ENCODE data around the gene HSPA1B.
"Not testable (repeated sequence)": the region's sequence is repeated elsewhere in the genome, so short reads cannot be mapped to it uniquely, and the experiment has no call there.

Gene HSPA1B

GRCh38 chr6:31862344-31863235 lies 35.1 kb downstream of the HSPA1B start, which contains the start of gene NEU1:
Gene NEU1 (minus strand): TSS chr6:31862821. CDS start chr6:31862776, 45 bp downstream.
- Histone ChIP-seq H3K27ac (ENCODE audit: low read depth, low read length) (peak within 1 kb of the TSS; percentile 80; the same call in 1 of the 2 replicates), H3K4me3 (ENCODE audit: low read depth, low read length) (peak within 1 kb of the TSS; percentile 93), H3K36me3 (ENCODE audit: control insufficient read depth, insufficient read depth, low read length) (peaks cover 27% of the 10 kb centered on the region), H3K9ac (ENCODE audit: low read length) (peak within 1 kb of the TSS; percentile 85), H3K9me3 (ENCODE audit: control insufficient read depth, insufficient read depth, low read depth, low read length) (no peaks in the 10 kb centered on the region), H3K27me3 (ENCODE audit: control insufficient read depth, insufficient read depth, low read length) (no peaks in the 10 kb centered on the region), H3K4me1 (ENCODE audit: control insufficient read depth, insufficient read depth, low read length) (peaks cover 3% of the 10 kb centered on the region; the same call in 1 of the 2 replicates)

- H3K9me3 ChIP-seq (ENCODE audit: control insufficient read depth, insufficient read depth, low read depth, low read length); H3K4me1 ChIP-seq (ENCODE audit: control insufficient read depth, insufficient read depth, low read length); H3K27me3 ChIP-seq (ENCODE audit: control insufficient read depth, insufficient read depth, low read length); H3K27ac ChIP-seq (ENCODE audit: low read depth, low read length): not testable (repeated sequence)
- peaks cover 20% of the 10 kb centered on the region for H3K36me3 ChIP-seq (ENCODE audit: control insufficient read depth, insufficient read depth, low read length)
- peak overlapping the region; percentile 53 for H3K9ac ChIP-seq (ENCODE audit: low read length)
- peak overlapping the region; percentile 84 for H3K4me3 ChIP-seq (ENCODE audit: low read depth, low read length)
Measured at GRCh38 chr6:31864123-31864562, 36.6 kb downstream of the HSPA1B start.

- H3K4me1 ChIP-seq (ENCODE audit: control insufficient read depth, insufficient read depth, low read length) = peaks cover 6% of the 10 kb centered on the region
- no peaks in the 10 kb centered on the region for H3K9me3 ChIP-seq (ENCODE audit: control insufficient read depth, insufficient read depth, low read depth, low read length)
- peaks cover 13% of the 10 kb centered on the region for H3K36me3 ChIP-seq (ENCODE audit: control insufficient read depth, insufficient read depth, low read length)
- no peak overlapping the region for H3K9ac ChIP-seq (ENCODE audit: low read length)
- H3K27me3 ChIP-seq (ENCODE audit: control insufficient read depth, insufficient read depth, low read length) = no peaks in the 10 kb centered on the region
- H3K27ac ChIP-seq (ENCODE audit: low read depth, low read length) = no peak overlapping the region
- no peak overlapping the region for H3K4me3 ChIP-seq (ENCODE audit: low read depth, low read length)
Measured at GRCh38 chr6:31864818-31865204, 37.3 kb downstream of the HSPA1B start.

- Histone ChIP-seq H3K9ac (ENCODE audit: low read length) (no peak overlapping the region), H3K36me3 (ENCODE audit: control insufficient read depth, insufficient read depth, low read length) (peaks cover 7% of the 10 kb centered on the region), H3K27ac (ENCODE audit: low read depth, low read length) (no peak overlapping the region), H3K4me3 (ENCODE audit: low read depth, low read length) (no peak overlapping the region), H3K9me3 (ENCODE audit: control insufficient read depth, insufficient read depth, low read depth, low read length) (no peaks in the 10 kb centered on the region), H3K4me1 (ENCODE audit: control insufficient read depth, insufficient read depth, low read length) (peaks cover 7% of the 10 kb centered on the region), H3K27me3 (ENCODE audit: control insufficient read depth, insufficient read depth, low read length) (no peaks in the 10 kb centered on the region)
Measured at GRCh38 chr6:31865205-31866118, 37.9 kb downstream of the HSPA1B start.

- H3K27ac ChIP-seq (ENCODE audit: low read depth, low read length); H3K36me3 ChIP-seq (ENCODE audit: control insufficient read depth, insufficient read depth, low read length); H3K9ac ChIP-seq (ENCODE audit: low read length); H3K4me3 ChIP-seq (ENCODE audit: low read depth, low read length); H3K9me3 ChIP-seq (ENCODE audit: control insufficient read depth, insufficient read depth, low read depth, low read length); H3K27me3 ChIP-seq (ENCODE audit: control insufficient read depth, insufficient read depth, low read length): not testable (repeated sequence)
- H3K4me1 ChIP-seq (ENCODE audit: control insufficient read depth, insufficient read depth, low read length) = peaks cover 16% of the 10 kb centered on the region
Measured at GRCh38 chr6:31868658-31868971, 41.1 kb downstream of the HSPA1B start.

GRCh38 chr6:31869343-31869742 lies 41.8 kb downstream of the HSPA1B start:
- Histone ChIP-seq H3K27me3 (ENCODE audit: control insufficient read depth, insufficient read depth, low read length) (no peaks in the 10 kb centered on the region), H3K9ac (ENCODE audit: low read length) (no peak overlapping the region), H3K9me3 (ENCODE audit: control insufficient read depth, insufficient read depth, low read depth, low read length) (no peaks in the 10 kb centered on the region), H3K4me1 (ENCODE audit: control insufficient read depth, insufficient read depth, low read length) (peaks cover 16% of the 10 kb centered on the region), H3K4me3 (ENCODE audit: low read depth, low read length) (no peak overlapping the region), H3K36me3 (ENCODE audit: control insufficient read depth, insufficient read depth, low read length) (no peaks in the 10 kb centered on the region), H3K27ac (ENCODE audit: low read depth, low read length) (no peak overlapping the region)

GRCh38 chr6:31870385-31870921 lies 42.9 kb downstream of the HSPA1B start:
- H3K9ac ChIP-seq (ENCODE audit: low read length) = no peak overlapping the region
- H3K27ac ChIP-seq (ENCODE audit: low read depth, low read length) = no peak overlapping the region
- H3K27me3 ChIP-seq (ENCODE audit: control insufficient read depth, insufficient read depth, low read length) = no peaks in the 10 kb centered on the region
- peaks cover 16% of the 10 kb centered on the region for H3K4me1 ChIP-seq (ENCODE audit: control insufficient read depth, insufficient read depth, low read length)
- H3K36me3 ChIP-seq (ENCODE audit: control insufficient read depth, insufficient read depth, low read length) = no peaks in the 10 kb centered on the region
- H3K9me3 ChIP-seq (ENCODE audit: control insufficient read depth, insufficient read depth, low read depth, low read length) = no peaks in the 10 kb centered on the region
- H3K4me3 ChIP-seq (ENCODE audit: low read depth, low read length) = no peak overlapping the region

- Histone ChIP-seq H3K9me3 (ENCODE audit: control insufficient read depth, insufficient read depth, low read depth, low read length) (no peaks in the 10 kb centered on the region), H3K27me3 (ENCODE audit: control insufficient read depth, insufficient read depth, low read length) (no peaks in the 10 kb centered on the region), H3K36me3 (ENCODE audit: control insufficient read depth, insufficient read depth, low read length) (no peaks in the 10 kb centered on the region), H3K4me3 (ENCODE audit: low read depth, low read length) (no peak overlapping the region), H3K4me1 (ENCODE audit: control insufficient read depth, insufficient read depth, low read length) (peaks cover 16% of the 10 kb centered on the region), H3K27ac (ENCODE audit: low read depth, low read length) (no peak overlapping the region), H3K9ac (ENCODE audit: low read length) (no peak overlapping the region)
Measured at GRCh38 chr6:31871046-31871659, 43.6 kb downstream of the HSPA1B start.

GRCh38 chr6:31874084-31874670 lies 46.6 kb downstream of the HSPA1B start:
- Histone ChIP-seq H3K27me3 (ENCODE audit: control insufficient read depth, insufficient read depth, low read length) (no peaks in the 10 kb centered on the region), H3K9ac (ENCODE audit: low read length) (no peak overlapping the region), H3K36me3 (ENCODE audit: control insufficient read depth, insufficient read depth, low read length) (no peaks in the 10 kb centered on the region), H3K4me3 (ENCODE audit: low read depth, low read length) (no peak overlapping the region), H3K9me3 (ENCODE audit: control insufficient read depth, insufficient read depth, low read depth, low read length) (no peaks in the 10 kb centered on the region), H3K4me1 (ENCODE audit: control insufficient read depth, insufficient read depth, low read length) (peaks cover 13% of the 10 kb centered on the region), H3K27ac (ENCODE audit: low read depth, low read length) (no peak overlapping the region)

- no peak overlapping the region for H3K4me3 ChIP-seq (ENCODE audit: low read depth, low read length)
- H3K9ac ChIP-seq (ENCODE audit: low read length) = no peak overlapping the region
- H3K36me3 ChIP-seq (ENCODE audit: control insufficient read depth, insufficient read depth, low read length) = peaks cover 6% of the 10 kb centered on the region
- peaks cover 13% of the 10 kb centered on the region for H3K4me1 ChIP-seq (ENCODE audit: control insufficient read depth, insufficient read depth, low read length)
- no peak overlapping the region for H3K27ac ChIP-seq (ENCODE audit: low read depth, low read length)
- no peaks in the 10 kb centered on the region for H3K9me3 ChIP-seq (ENCODE audit: control insufficient read depth, insufficient read depth, low read depth, low read length)
- H3K27me3 ChIP-seq (ENCODE audit: control insufficient read depth, insufficient read depth, low read length) = no peaks in the 10 kb centered on the region
Measured at GRCh38 chr6:31874836-31875572, 47.5 kb downstream of the HSPA1B start.
